ENCODE results near the gene IL12RB1.
"Not testable (repeated sequence)": the region's sequence is repeated elsewhere in the genome, so short reads cannot be mapped to it uniquely, and the experiment has no call there.

Gene IL12RB1

GRCh38 chr19:18046059-18046718 lies 40.5 kb downstream of the IL12RB1 start:
- DNase-seq (ENCODE audit: low spot score), result peak; percentile 36

- DNase-seq (ENCODE audit: low spot score), result no peak
These were observed 41.3 kb downstream of the IL12RB1 start for GRCh38 chr19:18045307-18046050.

GRCh38 chr19:18044825-18045304 lies 41.9 kb downstream of the IL12RB1 start:
- DNase-seq (ENCODE audit: low spot score), result peak; percentile 59

- no peak for DNase-seq (ENCODE audit: low spot score)
These were observed 43.1 kb downstream of the IL12RB1 start for GRCh38 chr19:18043676-18044075.

GRCh38 chr19:18041054-18041453 lies 45.7 kb downstream of the IL12RB1 start:
- no peak for DNase-seq (ENCODE audit: low spot score)

GRCh38 chr19:18032102-18032501 lies 54.6 kb downstream of the IL12RB1 start:
- not testable (repeated sequence) for DNase-seq (ENCODE audit: low spot score)

- not testable (repeated sequence) for DNase-seq (ENCODE audit: low spot score)
These were observed 55.3 kb downstream of the IL12RB1 start for GRCh38 chr19:18031401-18031800.

- DNase-seq (ENCODE audit: low spot score), result peak; percentile 56
These were observed 57.0 kb downstream of the IL12RB1 start for GRCh38 chr19:18029617-18030338.

- DNase-seq (ENCODE audit: low spot score), result no peak
These were observed 59.6 kb downstream of the IL12RB1 start for GRCh38 chr19:18027151-18027550.

GRCh38 chr19:18023622-18024251 lies 63.0 kb downstream of the IL12RB1 start:
- no peak for DNase-seq (ENCODE audit: low spot score)

GRCh38 chr19:18021121-18021755 lies 65.5 kb downstream of the IL12RB1 start:
- peak; percentile 52 for DNase-seq (ENCODE audit: low spot score)

GRCh38 chr19:18020212-18021085 lies 66.3 kb downstream of the IL12RB1 start:
- DNase-seq (ENCODE audit: low spot score), result no peak

- no peak for DNase-seq (ENCODE audit: low spot score)
These were observed 69.3 kb downstream of the IL12RB1 start for GRCh38 chr19:18017275-18018083.

- no peak for DNase-seq (ENCODE audit: low spot score)
These were observed 70.4 kb downstream of the IL12RB1 start for GRCh38 chr19:18016209-18016910.

GRCh38 chr19:18014197-18014596 lies 72.5 kb downstream of the IL12RB1 start:
- DNase-seq (ENCODE audit: low spot score), result no peak

- DNase-seq (ENCODE audit: low spot score), result no peak
These were observed 73.3 kb downstream of the IL12RB1 start for GRCh38 chr19:18013210-18014111.

GRCh38 chr19:18010149-18010548 lies 76.6 kb downstream of the IL12RB1 start:
- DNase-seq (ENCODE audit: low spot score), result no peak

- peak; percentile 75 for DNase-seq (ENCODE audit: low spot score)
These were observed 77.2 kb downstream of the IL12RB1 start for GRCh38 chr19:18009412-18010066.

Data from SW480 (cell line).